ENCODE measurements around the gene BARX1. TPM values are rescaled to one million over a fixed set of nuclear protein-coding genes. Genes with fewer than 3 reads are reported as not detected.

Gene BARX1
- total and polyA plus RNA-seq, 9 of the 15 experiments (the other 6 are each of a cell fraction or from before 2014, with no cell fraction given) = 0.11 to 0.14 TPM; not detected in 7

- TF ChIP-seq ADNP (tag; IDR thresholded peaks at IDR 0.05) (no peak), EP300 (IDR thresholded peaks at IDR 0.05; ENCODE audit: low read length) (peak; percentile 48), JUNB (CRISPR knock-in tag; conservative IDR thresholded peaks at IDR 0.05) (no peak), MBD1 (CRISPR knock-in tag; IDR thresholded peaks at IDR 0.05) (no peak), ZNF431 (CRISPR knock-in tag; IDR thresholded peaks at IDR 0.05) (no peak), TFAM (CRISPR knock-in tag; conservative IDR thresholded peaks at IDR 0.05) (no peak), ELF4 (CRISPR knock-in tag; IDR thresholded peaks at IDR 0.05) (no peak), MAFF (IDR thresholded peaks at IDR 0.05; ENCODE audit: low read length) (no peak), TCF7 (IDR thresholded peaks at IDR 0.05; ENCODE audit: borderline replicate concordance) (no peak), ZNF143 (CRISPR knock-in tag; IDR thresholded peaks at IDR 0.05) (no peak), MAFK (IDR thresholded peaks at IDR 0.05; ENCODE audit: low read length) (no peak), RBM14 (IDR thresholded peaks at IDR 0.05; ENCODE audit: borderline replicate concordance, insufficient read depth, low read depth, low read length) (no peak), SAFB2 (IDR thresholded peaks at IDR 0.05; ENCODE audit: borderline replicate concordance, low read depth, low read length, severe bottlenecking) (no peak), THRAP3 (IDR thresholded peaks at IDR 0.05; ENCODE audit: borderline replicate concordance) (no peak), RHOXF2B (CRISPR knock-in tag; conservative IDR thresholded peaks at IDR 0.05) (no peak), ZNF436 (CRISPR knock-in tag; IDR thresholded peaks at IDR 0.05) (no peak), ZNF76 (CRISPR knock-in tag; IDR thresholded peaks at IDR 0.05; ENCODE audit: borderline replicate concordance) (no peak)
- TF ChIP-seq, protein P1, sequence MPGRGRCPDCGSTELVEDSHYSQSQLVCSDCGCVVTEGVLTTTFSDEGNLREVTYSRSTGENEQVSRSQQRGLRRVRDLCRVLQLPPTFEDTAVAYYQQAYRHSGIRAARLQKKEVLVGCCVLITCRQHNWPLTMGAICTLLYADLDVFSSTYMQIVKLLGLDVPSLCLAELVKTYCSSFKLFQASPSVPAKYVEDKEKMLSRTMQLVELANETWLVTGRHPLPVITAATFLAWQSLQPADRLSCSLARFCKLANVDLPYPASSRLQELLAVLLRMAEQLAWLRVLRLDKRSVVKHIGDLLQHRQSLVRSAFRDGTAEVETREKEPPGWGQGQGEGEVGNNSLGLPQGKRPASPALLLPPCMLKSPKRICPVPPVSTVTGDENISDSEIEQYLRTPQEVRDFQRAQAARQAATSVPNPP (IDR thresholded peaks at IDR 0.05; ENCODE audit: borderline replicate concordance, insufficient read depth, insufficient read length) = no peak
- TF ChIP-seq, protein P2, sequence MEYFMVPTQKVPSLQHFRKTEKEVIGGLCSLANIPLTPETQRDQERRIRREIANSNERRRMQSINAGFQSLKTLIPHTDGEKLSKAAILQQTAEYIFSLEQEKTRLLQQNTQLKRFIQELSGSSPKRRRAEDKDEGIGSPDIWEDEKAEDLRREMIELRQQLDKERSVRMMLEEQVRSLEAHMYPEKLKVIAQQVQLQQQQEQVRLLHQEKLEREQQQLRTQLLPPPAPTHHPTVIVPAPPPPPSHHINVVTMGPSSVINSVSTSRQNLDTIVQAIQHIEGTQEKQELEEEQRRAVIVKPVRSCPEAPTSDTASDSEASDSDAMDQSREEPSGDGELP (CRISPR knock-in tag; IDR thresholded peaks at IDR 0.05; ENCODE audit: borderline replicate concordance) = no peak
- TF ChIP-seq, protein P3, sequence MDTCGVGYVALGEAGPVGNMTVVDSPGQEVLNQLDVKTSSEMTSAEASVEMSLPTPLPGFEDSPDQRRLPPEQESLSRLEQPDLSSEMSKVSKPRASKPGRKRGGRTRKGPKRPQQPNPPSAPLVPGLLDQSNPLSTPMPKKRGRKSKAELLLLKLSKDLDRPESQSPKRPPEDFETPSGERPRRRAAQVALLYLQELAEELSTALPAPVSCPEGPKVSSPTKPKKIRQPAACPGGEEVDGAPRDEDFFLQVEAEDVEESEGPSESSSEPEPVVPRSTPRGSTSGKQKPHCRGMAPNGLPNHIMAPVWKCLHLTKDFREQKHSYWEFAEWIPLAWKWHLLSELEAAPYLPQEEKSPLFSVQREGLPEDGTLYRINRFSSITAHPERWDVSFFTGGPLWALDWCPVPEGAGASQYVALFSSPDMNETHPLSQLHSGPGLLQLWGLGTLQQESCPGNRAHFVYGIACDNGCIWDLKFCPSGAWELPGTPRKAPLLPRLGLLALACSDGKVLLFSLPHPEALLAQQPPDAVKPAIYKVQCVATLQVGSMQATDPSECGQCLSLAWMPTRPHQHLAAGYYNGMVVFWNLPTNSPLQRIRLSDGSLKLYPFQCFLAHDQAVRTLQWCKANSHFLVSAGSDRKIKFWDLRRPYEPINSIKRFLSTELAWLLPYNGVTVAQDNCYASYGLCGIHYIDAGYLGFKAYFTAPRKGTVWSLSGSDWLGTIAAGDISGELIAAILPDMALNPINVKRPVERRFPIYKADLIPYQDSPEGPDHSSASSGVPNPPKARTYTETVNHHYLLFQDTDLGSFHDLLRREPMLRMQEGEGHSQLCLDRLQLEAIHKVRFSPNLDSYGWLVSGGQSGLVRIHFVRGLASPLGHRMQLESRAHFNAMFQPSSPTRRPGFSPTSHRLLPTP (IDR thresholded peaks at IDR 0.05; ENCODE audit: borderline replicate concordance, extremely low read depth, insufficient read length) = no peak
These were observed 7.6 kb upstream of the BARX1 start (continued) for GRCh38 chr9:93962561-93963440.
